ENCODE measurements around the gene TMEM163.

GRCh38 chr2:134448650-134449049 lies 270.1 kb downstream of the TMEM163 start:
- TF ChIP-seq CTCF (IDR thresholded peaks at IDR 0.05; ENCODE audit: poor library complexity) (no peak), EZH2 (IDR thresholded peaks at IDR 0.05; ENCODE audit: borderline replicate concordance) (no peak)

Measured in hepatocyte (in vitro differentiated cells).